HepG2 (cell line): ENCODE measurements around the gene DNTTIP2. TPM values are rescaled to one million over a fixed set of nuclear protein-coding genes. Genes with fewer than 3 reads are reported as not detected.

Source experiments
- DR1 ChIP-seq: sonication (generic); formaldehyde crosslinking; IDR thresholded peaks from 2 replicates; pipeline ENCODE4 v1.8.0; 2021; ENCODE audit warnings: mild to moderate bottlenecking, missing genetic modification reagents, inconsistent platforms
- EZH2 ChIP-seq: conservative IDR thresholded peaks from 2 replicates; pipeline ENCODE4 v1.6.1; 2012; ENCODE audit warnings: mild to moderate bottlenecking, low read depth, low read length, moderate library complexity
- HMGXB4 ChIP-seq, 2 experiments: sonication (generic) in 1 of 2; formaldehyde crosslinking in 1 of 2; IDR thresholded peaks; 2 replicates each; pipeline versions ENCODE4 v1.4.0 to v1.6.1; 2018 to 2020; ENCODE audit warnings: missing genetic modification reagents in 2 of 2, borderline replicate concordance in 1 of 2, low read depth in 1 of 2, mild to moderate bottlenecking in 1 of 2, missing biosample characterization in 1 of 2
- MED8 ChIP-seq: sonication (generic); formaldehyde crosslinking; IDR thresholded peaks from 2 replicates; pipeline ENCODE4 v1.8.1; 2023; ENCODE audit warnings: mild to moderate bottlenecking, missing genetic modification reagents; ENCODE audit not compliant: insufficient replicate concordance
- MLX ChIP-seq: IDR thresholded peaks from 2 replicates; pipeline ENCODE4 v1.6.1; 2016
- NFYB ChIP-seq: sonication (generic); formaldehyde crosslinking; IDR thresholded peaks from 2 replicates; pipeline ENCODE4 v1.4.0; 2020; ENCODE audit warnings: missing genetic modification reagents
- NR2F6 ChIP-seq, 2 experiments: IDR thresholded peaks; 2 replicates each; pipeline ENCODE4 v1.6.1; 2016; ENCODE audit warnings: antibody characterized with exemption in 1 of 2, mild to moderate bottlenecking in 1 of 2
- PLRG1 ChIP-seq: fragments of 450-650 bp; conservative IDR thresholded peaks from 2 replicates; pipeline ENCODE4 v1.6.1; 2016
- PRMT3 ChIP-seq: sonication (generic); formaldehyde crosslinking; IDR thresholded peaks from 2 replicates; pipeline ENCODE4 v1.8.1; 2022; ENCODE audit warnings: low read depth, mild to moderate bottlenecking, moderate library complexity, missing genetic modification reagents, borderline replicate concordance
- RFX1 ChIP-seq: fragments of 450-650 bp; IDR thresholded peaks from 2 replicates; pipeline ENCODE4 v1.6.1; 2017
- SMAD9 ChIP-seq: sonication (generic); formaldehyde crosslinking; IDR thresholded peaks from 2 replicates; pipeline ENCODE4 v1.5.1; 2020; ENCODE audit warnings: mild to moderate bottlenecking, missing genetic modification reagents
- THAP11 ChIP-seq: IDR thresholded peaks from 2 replicates; pipeline ENCODE4 v1.6.1; 2016; ENCODE audit warnings: missing biosample characterization, missing genetic modification reagents
- YEATS2 ChIP-seq: sonication (generic); formaldehyde crosslinking; IDR thresholded peaks from 2 replicates; pipeline ENCODE4 v1.4.0; 2020; ENCODE audit warnings: missing genetic modification reagents, borderline replicate concordance
- ZFP36L2 ChIP-seq: sonication (generic); formaldehyde crosslinking; IDR thresholded peaks from 2 replicates; pipeline ENCODE4 v1.4.0; 2020; ENCODE audit warnings: missing genetic modification reagents
- ZGPAT ChIP-seq: IDR thresholded peaks from 2 replicates; pipeline ENCODE4 v1.6.1; 2016; ENCODE audit warnings: mild to moderate bottlenecking
- ZNF225 ChIP-seq: sonication (generic); formaldehyde crosslinking; IDR thresholded peaks from 2 replicates; pipeline ENCODE4 v1.4.0; 2020; ENCODE audit warnings: mild to moderate bottlenecking, missing genetic modification reagents
- ZNF274 ChIP-seq: sonication (generic); formaldehyde crosslinking; IDR thresholded peaks from 2 replicates; pipeline ENCODE4 v1.5.1; 2020; ENCODE audit warnings: mild to moderate bottlenecking, missing genetic modification reagents
- ZNF337 ChIP-seq: sonication (generic); formaldehyde crosslinking; IDR thresholded peaks from 2 replicates; pipeline ENCODE4 v1.5.1; 2020; ENCODE audit warnings: missing genetic modification reagents, low read depth, mild to moderate bottlenecking, borderline replicate concordance
- ZNF44 ChIP-seq: sonication (generic); formaldehyde crosslinking; IDR thresholded peaks from 2 replicates; pipeline ENCODE4 v1.5.1; 2020; ENCODE audit warnings: mild to moderate bottlenecking, missing genetic modification reagents
- ZNF552 ChIP-seq: sonication (generic); formaldehyde crosslinking; IDR thresholded peaks from 2 replicates; pipeline ENCODE4 v1.9.0; 2022; ENCODE audit warnings: missing genetic modification reagents, mild to moderate bottlenecking, borderline replicate concordance
- ZNF598 ChIP-seq: sonication (generic); formaldehyde crosslinking; IDR thresholded peaks from 2 replicates; pipeline ENCODE4 v1.5.1; 2020; ENCODE audit warnings: mild to moderate bottlenecking, missing genetic modification reagents, borderline replicate concordance
- ZNF770 ChIP-seq: sonication (generic); formaldehyde crosslinking; IDR thresholded peaks from 2 replicates; pipeline ENCODE4 v1.5.0; 2020; ENCODE audit warnings: mild to moderate bottlenecking, missing genetic modification reagents
- ZNF788 ChIP-seq: sonication (generic); formaldehyde crosslinking; IDR thresholded peaks from 2 replicates; pipeline ENCODE4 v1.5.0; 2020; ENCODE audit warnings: mild to moderate bottlenecking, missing genetic modification reagents, borderline replicate concordance
- ZNF792 ChIP-seq: IDR thresholded peaks from 2 replicates; pipeline ENCODE4 v1.6.1; 2016
- polyA plus RNA-seq, 8 experiments: library from polyadenylated mRNA; depleted of rRNA in 3 of 8; stranded (reverse) in 7 of 8; unstranded in 1 of 8; fragments of >200 nt; fragmentation: Illumina TruSeq in 4 of 8; extraction: Trizol in 4 of 8; gene quantifications; 2 replicates each; pipeline versions ENCODE4 v1.2.1 to v1.2.3, GENCODE V29; 2011 to 2016; ENCODE audit warnings: low read depth in 4 of 8, missing spikeins in 1 of 8, mixed read lengths in 1 of 8; ENCODE audit not compliant: insufficient read depth in 1 of 8
- total RNA-seq, 5 experiments: library from RNA; depleted of rRNA; stranded (reverse); fragments of >200 nt; fragmentation: Illumina TruSeq; extraction: Trizol; gene quantifications; 2 replicates each; pipeline ENCODE4 v1.2.3, GENCODE V29; 2016; ENCODE audit warnings: low read depth in 1 of 5

DNTTIP2 gene
- total and polyA plus RNA-seq, 2 of the 13 experiments (the other 11 are each of a cell fraction or from before 2014, with no cell fraction given) = 11.4 to 63.3 TPM

- peak; percentile 73 to 84; a peak in 3 of 4 replicates for TF ChIP-seq HMGXB4 (CRISPR knock-in tag; IDR thresholded peaks at IDR 0.05; ENCODE audit: borderline replicate concordance in 1 of 2, low read depth in 1 of 2)
- TF ChIP-seq ZNF337 (CRISPR knock-in tag) = peak; percentile 81; the same call in 1 of the 2 replicates
- peak; percentile 79; the same call in 1 of the 2 replicates for TF ChIP-seq ZNF274 (CRISPR knock-in tag)
- TF ChIP-seq ZNF552 (CRISPR knock-in tag) = peak; percentile 70; the same call in 1 of the 2 replicates
- TF ChIP-seq ZNF598 = peak; percentile 93
- 0 out of 2 replicates have a peak, but pooled peaks have one; percentile 11 for TF ChIP-seq NR2F6 (IDR thresholded peaks at IDR 0.05)
- TF ChIP-seq NR2F6 (CRISPR knock-in tag; IDR thresholded peaks at IDR 0.05) = peak; percentile 64; the same call in 1 of the 2 replicates
- peak; percentile 99 for TF ChIP-seq YEATS2 (CRISPR knock-in tag)
- peak; percentile 93 for TF ChIP-seq ZNF792 (CRISPR knock-in tag)
- TF ChIP-seq ZNF770 (CRISPR knock-in tag) = 0 out of 2 replicates have a peak, but pooled peaks have one; percentile 14
- TF ChIP-seq MLX (CRISPR knock-in tag) = no peak
- peak; percentile 95 for TF ChIP-seq THAP11
- TF ChIP-seq ZNF788 (CRISPR knock-in tag) = peak; percentile 72; the same call in 1 of the 2 replicates
- peak; percentile 51; the same call in 1 of the 2 replicates for TF ChIP-seq ZNF44 (CRISPR knock-in tag)
- peak; percentile 91 for TF ChIP-seq DR1 (CRISPR knock-in tag)
- peak; percentile 66 for TF ChIP-seq MED8 (CRISPR knock-in tag)
- no peak for TF ChIP-seq EZH2
- no peak for TF ChIP-seq PLRG1
- TF ChIP-seq PRMT3 (CRISPR knock-in tag) = 0 out of 2 replicates have a peak, but pooled peaks have one; percentile 44
- no peak for TF ChIP-seq ZNF225 (CRISPR knock-in tag)
- TF ChIP-seq ZFP36L2 = 0 out of 2 replicates have a peak, but pooled peaks have one; percentile 24
- TF ChIP-seq NFYB (CRISPR knock-in tag) = peak; percentile 34; the same call in 1 of the 2 replicates
- TF ChIP-seq ZGPAT = peak; percentile 89
- no peak for TF ChIP-seq SMAD9 (CRISPR knock-in tag)
- TF ChIP-seq RFX1 = no peak
Observed at GRCh38 chr1:93878889-93879586, at the start of gene DNTTIP2 (continued).
